GM21360 (cell line): Measurements from ENCODE around the gene CLDN17.

Experiments used
- ATAC-seq: cut with Tn5 transposase; IDR thresholded peaks from one replicate; pipeline ENCODE4 v1.9.1; 2021; ENCODE audit warnings: mild to moderate bottlenecking, moderate library complexity; ENCODE audit not compliant: unreplicated experiment

Gene CLDN17

DNA sequence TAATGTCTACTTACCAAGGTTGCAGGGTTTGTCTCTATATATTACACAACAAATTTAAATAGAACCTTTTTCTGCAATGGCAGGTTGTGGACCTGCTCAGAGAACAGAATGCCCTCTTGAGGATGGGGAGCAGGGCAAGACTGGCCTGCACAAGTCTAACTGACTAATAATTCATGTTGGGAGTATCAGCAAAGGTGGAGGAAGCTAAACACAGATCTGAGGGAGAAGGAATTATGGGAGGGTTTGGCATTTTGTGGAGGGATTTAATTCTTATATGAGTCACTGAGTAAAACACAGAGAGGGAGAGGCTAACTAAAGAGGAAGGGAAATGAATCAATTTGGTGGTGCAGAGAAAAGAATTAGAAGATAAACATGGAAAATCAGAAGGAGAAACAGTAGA is 40.0 kb downstream of the CLDN17 start:
- ATAC-seq, result no peak

- no peak for ATAC-seq
Observed at GRCh38 chr21:30117631-30118030, 49.0 kb downstream of the CLDN17 start.

DNA sequence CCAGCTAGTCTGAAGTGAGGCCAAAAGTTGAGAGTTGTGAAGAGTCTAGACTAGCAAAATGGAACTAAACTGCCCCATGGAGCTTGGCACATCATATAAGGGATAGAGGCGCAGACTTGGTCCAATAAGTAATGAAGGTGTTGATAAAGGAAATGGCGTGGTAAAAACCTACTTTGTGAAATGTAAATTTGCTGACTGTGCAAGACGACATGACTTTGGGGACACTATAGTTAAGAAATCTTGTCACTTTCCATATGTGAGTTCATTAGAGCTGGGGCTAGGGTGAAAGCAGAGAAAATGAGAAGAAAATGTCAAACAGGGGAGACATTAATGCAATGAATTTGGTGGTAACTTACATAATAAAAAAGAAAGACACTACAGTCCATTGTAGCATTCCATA is 50.1 kb downstream of the CLDN17 start:
- no peak for ATAC-seq
